Stimulated activated CD4-positive, alpha-beta T cell treated with anti-CD3 and anti-CD28 coated beads, TNF-alpha, amount 100 ng/mL, for 4 hours (primary cell): ENCODE data around the gene KIT.

ENCODE experiments used
- DNase-seq, 3 experiments: peaks; one replicate each; pipeline ENCODE4 v3.0.0-alpha.2; 2020; ENCODE audit warnings: low read depth in 3 of 3

The KIT gene

DNA sequence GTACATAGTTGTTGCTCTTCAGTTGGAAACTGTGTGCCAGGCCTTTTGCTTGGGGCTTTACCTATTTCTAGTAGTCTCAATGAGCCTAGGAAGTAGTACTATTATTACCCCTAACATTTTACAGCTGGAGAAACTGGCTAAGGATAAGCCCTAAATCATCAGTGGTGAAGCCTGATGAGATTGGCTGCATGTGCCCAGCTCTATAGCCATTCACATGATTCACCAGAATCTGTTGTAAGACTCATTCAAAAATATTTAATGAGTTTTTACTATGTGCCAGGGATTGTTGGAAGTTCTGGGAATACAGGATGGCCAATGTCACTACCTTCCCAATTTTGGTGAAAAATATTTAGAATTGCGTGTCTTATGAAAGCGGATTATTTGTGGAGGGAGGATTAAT, 2.8 kb downstream of the KIT start:
- no peak for DNase-seq

GRCh38 chr4:54661169-54661568, 3.4 kb downstream of the KIT start:
- no peak for DNase-seq

DNA sequence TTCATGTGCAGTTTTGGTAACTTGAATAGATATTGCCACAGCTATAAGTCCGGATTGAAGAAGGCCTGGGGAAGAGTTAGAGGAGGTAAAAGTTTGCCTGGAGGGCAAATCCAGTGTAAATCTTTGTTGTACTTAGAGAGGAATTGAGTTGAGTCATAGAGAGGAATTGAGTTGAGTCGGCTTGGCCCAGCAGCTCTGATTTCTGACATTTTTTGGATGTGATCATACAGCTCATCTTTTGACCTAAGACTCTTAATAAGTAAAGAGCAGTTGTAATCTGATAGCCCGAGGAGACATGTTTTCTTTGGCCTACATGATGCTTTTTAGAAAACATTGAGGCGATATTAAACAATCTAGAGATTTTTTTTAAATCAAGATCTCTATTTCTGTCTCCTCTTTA, 3.9 kb downstream of the KIT start:
- no peak for DNase-seq

DNA sequence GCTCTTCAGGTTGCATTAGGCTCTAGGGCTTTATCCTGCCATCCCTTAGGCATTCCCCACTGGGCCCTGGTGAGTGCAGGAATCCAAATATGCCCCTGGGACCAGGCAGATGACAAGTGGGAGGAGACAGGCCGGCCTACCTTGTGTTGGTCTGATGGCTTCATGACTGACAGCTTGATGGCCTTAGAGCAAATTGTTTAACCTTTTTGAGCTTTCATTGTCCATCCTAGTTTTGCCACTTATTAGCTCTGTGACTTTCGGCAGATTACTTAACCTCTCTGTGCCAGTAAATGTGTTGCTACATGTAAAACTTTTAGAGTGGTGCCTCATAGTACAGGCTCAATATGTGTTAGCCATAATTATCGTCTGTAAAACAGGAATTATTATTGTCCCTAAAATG, 4.4 kb downstream of the KIT start:
- no peak for DNase-seq

DNA sequence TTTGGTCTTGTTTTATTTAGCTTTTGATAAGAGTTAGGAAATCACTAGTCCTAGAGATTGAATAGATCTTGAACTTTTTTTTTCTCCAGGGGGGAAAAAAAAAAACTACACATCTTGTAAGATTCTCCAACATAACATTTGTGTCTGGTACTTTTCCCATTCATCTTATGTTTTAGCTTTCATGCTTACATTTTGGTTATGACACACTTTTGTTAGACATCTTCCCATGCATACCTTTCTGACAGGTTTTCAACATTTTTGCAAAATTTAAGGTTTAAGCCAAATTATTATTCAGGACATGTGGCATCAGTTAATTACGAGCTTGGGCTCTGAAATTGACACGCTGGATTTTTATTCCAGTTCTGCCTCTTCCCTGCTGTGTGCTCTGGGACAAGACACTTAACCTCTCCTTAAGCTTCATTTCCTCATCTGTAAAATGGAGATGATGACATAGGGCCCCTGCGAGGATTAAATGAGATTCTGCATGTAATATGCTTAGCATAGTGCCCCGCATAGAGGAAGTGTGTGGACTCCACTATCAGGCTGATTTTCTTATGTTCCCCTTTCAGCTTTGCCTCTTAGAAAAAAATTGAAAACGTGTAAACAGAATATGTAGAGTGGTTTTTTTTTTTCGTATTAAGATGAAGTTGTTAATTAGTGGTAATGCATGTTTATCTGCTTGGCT, 5.3 kb downstream of the KIT start:
- DNase-seq = no peak

DNA sequence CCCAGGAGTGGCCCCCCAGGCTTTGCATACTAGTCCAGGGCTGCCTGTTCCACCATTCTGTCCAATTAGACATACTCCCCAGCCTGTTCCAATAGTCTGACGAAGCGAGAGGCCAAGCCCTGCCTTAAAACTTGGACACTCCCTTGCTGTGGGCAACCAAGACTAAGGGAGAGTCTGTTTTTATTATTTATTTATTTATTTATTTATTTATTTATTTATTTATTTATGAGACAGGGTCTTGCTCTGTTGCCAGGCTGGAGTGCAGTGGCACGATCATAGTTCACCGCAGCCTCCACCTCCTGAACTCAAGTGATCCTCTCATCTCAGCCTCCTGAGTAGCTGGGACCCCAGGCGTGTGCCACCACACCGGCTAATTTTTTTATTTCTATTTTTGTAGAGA, 6.6 kb downstream of the KIT start:
- no peak for DNase-seq

- no peak for DNase-seq
These were observed 10.4 kb downstream of the KIT start for GRCh38 chr4:54668014-54668611.

GRCh38 chr4:54669831-54670230, 12.1 kb downstream of the KIT start:
- DNase-seq = no peak

GRCh38 chr4:54675721-54676461, 18.1 kb downstream of the KIT start:
- DNase-seq = no peak

- DNase-seq = no peak
These were observed 18.9 kb downstream of the KIT start for GRCh38 chr4:54676658-54677057.

- DNase-seq = no peak
These were observed 19.7 kb downstream of the KIT start for GRCh38 chr4:54677416-54677815.

- no peak for DNase-seq
These were observed 20.3 kb downstream of the KIT start for GRCh38 chr4:54677853-54678650.

DNA sequence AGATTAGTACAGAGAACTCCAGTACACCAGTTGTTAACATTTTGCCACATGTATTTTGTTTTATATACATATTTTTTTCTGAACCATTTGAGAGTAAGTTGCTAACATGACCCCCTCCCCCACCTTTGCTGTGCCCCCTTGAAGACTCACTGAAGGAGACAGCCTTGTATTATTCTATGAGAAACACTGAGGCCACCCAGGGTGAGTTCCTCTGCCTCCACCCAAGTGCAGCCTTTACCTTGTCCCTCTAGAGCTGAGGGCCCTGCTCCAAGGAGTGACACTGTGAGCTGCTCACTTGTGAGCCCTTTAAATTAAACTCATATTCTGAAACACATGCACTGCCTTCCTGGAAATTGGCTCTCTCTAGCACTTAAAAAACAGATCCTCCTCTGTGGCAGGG, 21.1 kb downstream of the KIT start:
- no peak for DNase-seq

GRCh38 chr4:54679813-54680212, 22.1 kb downstream of the KIT start:
- DNase-seq = no peak

DNA sequence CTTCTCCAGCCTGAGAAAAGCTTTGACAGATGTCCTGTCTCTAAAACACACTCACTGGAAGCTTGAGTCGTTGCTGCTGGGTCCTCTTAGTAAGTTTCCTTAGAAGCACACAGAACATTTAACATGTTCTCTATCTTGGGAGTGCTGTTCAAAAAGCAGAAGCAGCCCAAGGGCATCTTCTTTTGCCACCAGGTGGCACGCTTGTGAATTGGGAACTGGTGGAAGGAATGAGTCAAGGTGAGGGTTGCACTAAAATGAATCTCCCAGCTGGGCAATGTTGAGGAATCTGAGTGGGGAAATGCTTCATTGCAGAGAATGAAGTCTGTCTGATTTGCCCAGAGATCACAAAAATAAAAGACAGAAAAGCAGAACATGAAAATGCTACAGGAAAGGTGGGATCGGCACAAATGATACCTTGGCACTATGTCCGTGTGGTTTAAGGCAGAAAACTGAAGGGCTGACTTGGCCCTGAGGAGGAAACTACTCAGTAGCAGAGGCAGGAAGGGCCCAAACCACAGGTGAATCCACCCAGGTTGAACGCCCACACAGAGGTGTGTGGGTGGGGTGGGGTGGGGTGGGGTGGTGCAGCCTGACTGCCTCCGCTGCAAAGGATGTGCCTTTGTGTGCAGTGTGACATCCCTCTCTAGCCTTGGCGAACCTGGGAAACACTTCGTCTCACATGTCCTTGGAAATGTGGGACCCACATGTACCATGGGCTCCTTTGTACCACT, 26.0 kb downstream of the KIT start:
- DNase-seq = peak; percentile 19 to 29 (median 22)

DNA sequence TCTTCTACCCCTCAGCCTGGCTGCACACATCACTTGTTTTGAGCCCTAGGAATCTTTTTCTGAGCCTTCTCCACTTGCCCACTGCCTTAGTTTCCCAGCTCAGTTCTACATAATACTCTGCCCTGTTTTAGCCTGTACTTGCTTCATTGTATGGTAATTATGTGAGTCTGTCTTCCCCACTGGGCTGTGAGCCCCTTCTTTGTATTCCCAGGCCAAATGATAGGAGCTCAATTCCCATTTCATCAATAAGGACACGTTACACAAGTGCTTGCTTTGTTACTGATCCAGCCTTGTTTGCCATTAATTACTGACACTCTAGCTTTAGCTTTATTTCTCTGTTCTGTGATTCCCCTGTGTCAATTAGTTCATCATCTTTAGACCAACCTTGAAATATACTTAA, 28.1 kb downstream of the KIT start:
- DNase-seq = no peak

- DNase-seq = no peak
These were observed 30.4 kb downstream of the KIT start for GRCh38 chr4:54687887-54688841.

- no peak for DNase-seq
These were observed 37.6 kb downstream of the KIT start for GRCh38 chr4:54695337-54695736.

DNA sequence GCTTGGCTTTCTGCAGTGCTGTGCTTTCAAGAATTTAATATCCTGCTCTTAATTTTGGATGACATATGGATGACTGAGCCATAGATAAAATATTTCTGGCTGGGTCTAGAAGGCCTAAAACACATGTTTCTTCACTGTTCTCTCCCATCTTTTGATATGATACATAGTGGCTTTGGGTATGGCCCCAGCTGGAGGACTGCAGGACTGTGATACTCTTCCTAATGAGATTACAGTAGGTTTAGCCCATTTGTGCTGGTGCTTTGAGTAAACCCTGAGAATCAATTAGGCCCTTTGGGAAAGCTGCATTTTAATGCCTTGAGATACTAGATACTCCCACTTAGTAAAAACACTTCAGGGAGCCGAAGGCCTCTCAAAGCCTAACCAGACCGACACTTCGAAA, 38.0 kb downstream of the KIT start:
- no peak for DNase-seq

- no peak for DNase-seq
These were observed 38.9 kb downstream of the KIT start for GRCh38 chr4:54696649-54697048.

DNA sequence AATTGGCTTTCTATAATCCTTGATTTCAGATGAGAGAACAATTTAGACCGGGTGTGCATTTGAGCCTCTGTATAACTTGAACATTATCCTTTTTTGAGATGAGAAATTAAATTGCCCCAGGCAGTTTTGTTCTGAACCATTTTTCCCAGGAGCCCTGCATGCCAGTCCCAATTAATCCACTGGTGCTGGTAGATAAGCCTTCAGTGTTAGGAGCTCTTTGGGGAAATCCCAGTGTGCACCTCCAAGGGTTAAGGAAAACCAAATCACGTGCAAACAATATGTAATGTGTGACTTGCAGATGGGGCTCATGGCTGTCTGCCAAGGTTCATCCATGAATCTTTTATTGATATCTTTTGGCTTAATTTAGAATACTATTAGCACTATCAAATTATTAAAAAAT, 43.2 kb downstream of the KIT start:
- no peak for DNase-seq
